ENCODE results near the gene CCDC169.

DNA sequence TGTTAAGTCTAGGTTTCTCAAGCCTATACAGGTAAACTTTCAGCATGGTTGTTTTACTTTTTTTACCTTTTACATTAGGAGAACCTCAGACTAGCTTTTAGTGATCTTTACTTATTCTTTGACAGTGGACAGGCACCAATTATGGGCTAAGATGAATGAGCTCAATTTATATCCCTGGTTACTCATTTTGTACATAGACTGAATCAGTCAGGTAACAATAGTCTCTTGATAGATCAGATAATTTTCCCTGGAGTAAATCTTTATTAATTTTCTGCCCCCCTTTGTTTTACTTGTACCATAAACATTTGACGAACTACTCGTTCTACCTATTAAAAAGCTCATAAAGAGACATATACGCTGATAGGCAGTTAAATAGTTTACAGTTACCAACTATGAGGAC lies 25.8 kb upstream of the CCDC169 start:
- no peak for TF ChIP-seq MEIS2 (CRISPR knock-in tag; IDR thresholded peaks at IDR 0.05)
- TF ChIP-seq HMG20A (CRISPR knock-in tag; IDR thresholded peaks at IDR 0.05; ENCODE audit: borderline replicate concordance), result no peak
- TF ChIP-seq ESRRA (CRISPR knock-in tag; IDR thresholded peaks at IDR 0.05; ENCODE audit: low read depth), result no peak
- TF ChIP-seq MAFG (CRISPR knock-in tag; IDR thresholded peaks at IDR 0.05), result no peak
- TF ChIP-seq RBM39 (IDR thresholded peaks at IDR 0.05; ENCODE audit: low read depth, low read length, poor library complexity, severe bottlenecking), result no peak
